ENCODE data around the gene CDKAL1. TPM values are rescaled to one million over a fixed set of nuclear protein-coding genes. Genes with fewer than 3 reads are reported as not detected.

Gene CDKAL1
- total and polyA plus RNA-seq, 10 of the 15 experiments (the other 5 are each of a cell fraction or from before 2014, with no cell fraction given): 10.7 to 26.9 (median 17.3) TPM

DNA sequence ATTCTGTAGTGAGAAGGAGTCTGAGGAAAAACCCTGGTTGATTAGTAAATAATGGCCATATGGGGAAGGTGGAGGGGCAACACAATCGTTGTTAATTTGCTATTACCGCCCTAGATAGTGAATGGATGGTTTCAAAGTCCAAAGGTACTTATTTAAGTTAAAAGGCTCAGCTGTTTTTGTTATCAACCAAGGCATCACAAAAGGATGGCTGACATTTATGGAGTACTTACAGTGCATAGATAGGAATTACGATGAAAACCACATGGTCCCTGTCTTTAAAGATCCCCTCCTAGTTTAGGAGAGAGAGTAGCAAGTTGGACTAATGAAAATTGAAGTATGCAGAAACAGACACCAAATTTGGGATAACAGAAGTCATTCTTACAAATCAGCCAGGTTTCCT, 319.6 kb downstream of the CDKAL1 start:
- in situ Hi-C loops (cut with MboI): no loop called here
- ChIA-PET POLR2A (no interaction called here), SMC1A (ENCODE audit: uncharacterized antibody, unreplicated experiment) (no interaction called here), RAD21 (ENCODE audit: unreplicated experiment) (no interaction called here), CTCF (no interaction called here)
- no peaks in the 10 kb centered on the region for H3K4me1 ChIP-seq (ENCODE audit: control insufficient read depth, insufficient read depth, low read length)
- no peak overlapping the region for H3K4me3 ChIP-seq
- no TSS peak for BruUV-seq (replicated peaks)
- DNase-seq (ENCODE audit: low read depth, low spot score): no peak
- TF ChIP-seq RFX5 (IDR thresholded peaks at IDR 0.05; ENCODE audit: low read depth, low read length) (no peak), HDGF (IDR thresholded peaks at IDR 0.05) (no peak), FOXM1 (IDR thresholded peaks at IDR 0.05; ENCODE audit: low read depth, low read length) (no peak), BCLAF1 (IDR thresholded peaks at IDR 0.05) (no peak), SPI1 (IDR thresholded peaks at IDR 0.05; ENCODE audit: borderline replicate concordance, insufficient read depth, low read depth, low read length) (no peak), SP1 (IDR thresholded peaks at IDR 0.05; ENCODE audit: low read depth, low read length) (no peak), NR2C2 (IDR thresholded peaks at IDR 0.05; ENCODE audit: borderline replicate concordance, control insufficient read depth, insufficient read length, low read depth) (no peak), POLR2AphosphoS5 (IDR thresholded peaks at IDR 0.05; ENCODE audit: low read length) (no peak), ZNF622 (IDR thresholded peaks at IDR 0.05) (no peak), CBX5 (IDR thresholded peaks at IDR 0.05; ENCODE audit: low read depth) (no peak), STAT1 (conservative IDR thresholded peaks at IDR 0.05) (no peak), POLR2A (IDR thresholded peaks at IDR 0.05; ENCODE audit: low read depth, low read length) (no peak), USF2 (IDR thresholded peaks at IDR 0.05; ENCODE audit: borderline replicate concordance, low read depth, low read length) (no peak), TBL1XR1 (IDR thresholded peaks at IDR 0.05; ENCODE audit: low read depth, low read length) (no peak)
- TF ChIP-seq, protein P1, sequence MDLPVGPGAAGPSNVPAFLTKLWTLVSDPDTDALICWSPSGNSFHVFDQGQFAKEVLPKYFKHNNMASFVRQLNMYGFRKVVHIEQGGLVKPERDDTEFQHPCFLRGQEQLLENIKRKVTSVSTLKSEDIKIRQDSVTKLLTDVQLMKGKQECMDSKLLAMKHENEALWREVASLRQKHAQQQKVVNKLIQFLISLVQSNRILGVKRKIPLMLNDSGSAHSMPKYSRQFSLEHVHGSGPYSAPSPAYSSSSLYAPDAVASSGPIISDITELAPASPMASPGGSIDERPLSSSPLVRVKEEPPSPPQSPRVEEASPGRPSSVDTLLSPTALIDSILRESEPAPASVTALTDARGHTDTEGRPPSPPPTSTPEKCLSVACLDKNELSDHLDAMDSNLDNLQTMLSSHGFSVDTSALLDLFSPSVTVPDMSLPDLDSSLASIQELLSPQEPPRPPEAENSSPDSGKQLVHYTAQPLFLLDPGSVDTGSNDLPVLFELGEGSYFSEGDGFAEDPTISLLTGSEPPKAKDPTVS (IDR thresholded peaks at IDR 0.05; ENCODE audit: low read depth, low read length): no peak
- WGBS (ENCODE audit: insufficient coverage, insufficient replicate concordance, low lambda C conversion rate, missing lambda C conversion rate): 98% methylated on average over 3 of the region's 3 CpGs
- H3K27me3 ChIP-seq (replicated peaks in 1 of 2; ENCODE audit: control insufficient read depth in 2 of 2, insufficient read depth in 2 of 2, low read length in 1 of 2): no peaks in the 10 kb centered on the region
- no peak overlapping the region for H3K9ac ChIP-seq (ENCODE audit: control insufficient read depth, insufficient read depth, low read length)
- no peaks in the 10 kb centered on the region for H3K36me3 ChIP-seq (ENCODE audit: control insufficient read depth in 2 of 2, insufficient read depth in 2 of 2, low read length in 1 of 2)
- no peaks in the 10 kb centered on the region for H3K79me2 ChIP-seq (ENCODE audit: control insufficient read depth, insufficient read depth, low read length)
- no peak overlapping the region for H3K27ac ChIP-seq (ENCODE audit: control insufficient read depth, insufficient read depth)
- intact Hi-C loops (cut with micrococcal nuclease; ENCODE audit: unreplicated experiment): no loop called here
- H3K4me2 ChIP-seq (ENCODE audit: control insufficient read depth, insufficient read depth): no peak overlapping the region
- H2AFZ ChIP-seq (ENCODE audit: control insufficient read depth, low read depth, low read length): no peak overlapping the region
- ATAC-seq: no peak
- no peak for FAIRE-seq
- H4K20me1 ChIP-seq (ENCODE audit: control insufficient read depth, insufficient read depth): no peaks in the 10 kb centered on the region
- H3K9me3 ChIP-seq (replicated peaks; ENCODE audit: control insufficient read depth, insufficient read depth, low read length): no peaks in the 10 kb centered on the region
